ENCODE data around the gene ABLIM2. TPM values are rescaled to one million over a fixed set of nuclear protein-coding genes. Genes with fewer than 3 reads are reported as not detected.

ABLIM2 gene
- total and polyA plus RNA-seq, 2 of the 8 experiments (the other 6 are each of a cell fraction or from before 2014, with no cell fraction given): 2.8 to 3.0 TPM

DNA sequence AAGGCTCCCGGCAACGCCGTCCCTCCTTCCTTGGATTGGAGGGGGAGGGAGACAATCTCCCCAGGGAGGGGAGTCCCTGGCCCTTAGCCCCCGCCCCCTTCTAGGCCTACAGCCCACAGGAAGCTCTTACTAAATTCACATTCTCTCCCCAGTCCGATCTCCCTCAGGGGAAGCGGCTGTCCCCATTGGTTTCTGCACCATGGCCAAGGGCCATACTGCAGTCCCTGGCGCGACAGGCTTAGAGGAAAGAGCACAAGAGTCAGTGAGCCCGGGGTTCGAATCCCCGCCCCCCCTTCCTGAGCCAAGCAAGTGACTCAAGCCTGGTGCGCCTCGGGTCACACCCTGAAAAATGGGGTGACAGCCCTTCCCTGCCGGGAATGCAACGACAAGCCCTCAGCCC lies 1.1 kb downstream of the ABLIM2 start (continued):
- no peak for TF ChIP-seq SIX5 (IDR thresholded peaks at IDR 0.05; ENCODE audit: low read depth, low read length)
- TF ChIP-seq SP4 (IDR thresholded peaks at IDR 0.05; ENCODE audit: low read length): no peak
- no peak for TF ChIP-seq SUZ12 (IDR thresholded peaks at IDR 0.05; ENCODE audit: low read length)
- TF ChIP-seq EGR1 (IDR thresholded peaks at IDR 0.05; ENCODE audit: borderline replicate concordance, low read depth, low read length): no peak
- TF ChIP-seq JUN (IDR thresholded peaks at IDR 0.05; ENCODE audit: low read depth, low read length): no peak

All from H1 (cell line).